ENCODE data around the gene PTPN7.

Gene PTPN7

DNA sequence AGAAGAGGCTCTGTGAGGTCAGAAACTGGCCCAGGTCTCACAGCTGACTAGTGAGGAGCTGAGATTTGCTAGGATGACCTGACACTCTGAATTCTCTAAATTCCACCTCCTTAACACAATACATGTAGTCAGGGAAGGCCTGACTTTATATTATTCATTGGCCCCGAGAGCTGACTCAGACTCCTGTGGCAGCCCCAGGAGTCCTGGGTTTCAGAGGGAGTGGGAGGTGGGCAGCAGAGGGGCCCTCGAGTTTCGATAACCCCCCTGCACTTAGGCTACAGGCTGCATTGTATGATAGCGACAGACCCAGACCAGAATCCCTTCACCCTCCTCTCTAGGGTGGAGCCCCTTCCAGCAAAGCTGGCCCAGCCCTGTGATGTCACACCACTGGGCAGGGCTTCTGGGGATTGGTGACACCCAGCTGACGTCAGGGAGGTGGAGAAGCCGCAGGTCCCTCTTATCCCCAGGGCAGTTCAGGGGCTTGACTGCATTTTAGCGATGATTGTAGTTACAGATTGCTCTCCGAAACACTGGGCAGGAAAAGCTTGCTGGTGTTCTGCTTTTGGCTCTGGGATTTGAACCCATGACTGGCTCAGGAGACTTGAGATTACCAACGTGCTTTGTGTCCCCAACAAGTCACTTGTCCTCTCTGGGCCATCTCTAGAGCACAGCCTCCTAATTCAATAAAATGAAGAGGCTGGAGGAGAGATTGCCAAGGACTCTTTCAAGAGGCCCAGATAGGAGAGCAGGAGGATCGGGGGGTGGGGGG, 54.6 kb downstream of the PTPN7 start:
- DNase-seq: peak; percentile 56

DNA sequence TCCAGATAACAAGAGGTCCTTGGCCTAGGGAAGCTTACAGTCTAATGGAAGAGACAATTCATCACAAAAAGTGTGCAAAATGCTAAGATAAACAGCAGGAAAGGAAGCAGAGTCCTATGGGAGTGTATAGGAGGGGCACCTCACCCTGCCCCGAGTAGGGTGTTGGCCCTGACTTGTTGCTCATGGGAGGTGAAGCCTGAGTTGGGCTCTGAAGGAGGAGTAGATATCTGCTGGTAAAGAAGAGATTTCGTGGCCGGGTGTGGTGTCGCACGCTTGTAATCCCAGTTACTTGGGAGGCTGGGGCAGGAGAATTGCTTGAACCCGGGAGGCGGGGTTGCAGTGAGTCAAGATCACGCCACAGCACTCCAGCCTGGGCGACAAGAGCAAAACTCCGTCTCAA, 56.3 kb downstream of the PTPN7 start:
- no peak for DNase-seq

DNA sequence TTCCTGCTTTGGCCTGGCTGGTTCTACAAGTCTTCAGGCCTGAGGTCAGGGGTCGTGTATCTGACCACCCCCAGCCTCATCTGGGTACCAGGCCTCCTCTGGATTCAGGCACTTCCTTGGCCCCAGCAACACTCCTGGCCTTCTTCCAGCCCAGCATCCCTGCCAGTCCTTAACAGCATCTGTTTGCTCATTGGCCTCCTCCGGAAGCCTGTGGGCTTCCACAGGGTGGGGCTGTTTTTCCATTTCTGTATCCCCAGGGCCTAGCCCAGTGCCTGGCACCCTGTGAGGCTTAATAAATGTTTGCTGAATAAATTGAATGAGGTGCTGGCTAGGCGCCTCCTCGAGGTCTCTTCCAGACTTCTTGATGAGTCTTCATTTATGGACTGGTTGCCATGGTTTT, 59.2 kb downstream of the PTPN7 start:
- DNase-seq: no peak

All from fibroblast of skin of scalp (primary cell).